D721Med (cell line): Measurements from ENCODE around the gene SH3GL2.
A peak's percentile ranks its signal among the peaks of the same experiment; 100 is the strongest.

Experiments used
- DNase-seq: peaks from one replicate; pipeline ENCODE4 v3.0.0; 2011; ENCODE audit warnings: low spot score; ENCODE audit not compliant: insufficient read length
- FAIRE-seq: peaks from 2 replicates; lab custom pipeline; 2011; peaks lifted over from hg19 to GRCh38; lab: Jason Lieb, UNC
- CTCF ChIP-seq: IDR thresholded peaks from 2 replicates; pipeline ENCODE4 v1.5.1; 2012; ENCODE audit warnings: mild to moderate bottlenecking, control low read depth; ENCODE audit not compliant: insufficient read depth; ENCODE audit errors: missing control alignments

SH3GL2 gene

GRCh38 chr9:17578911-17579793 is at the start of gene SH3GL2:
TSS of gene SH3GL2 (plus strand) at chr9:17579066.
- DNase-seq (peak; percentile 58), FAIRE-seq (no peak)
- no peak for TF ChIP-seq CTCF

- no peak for FAIRE-seq
- DNase-seq, result no peak
- TF ChIP-seq CTCF, result peak; percentile 71
Measured at GRCh38 chr9:17531642-17532254, 47.1 kb upstream of the SH3GL2 start.

GRCh38 chr9:17532461-17532860 is 46.4 kb upstream of the SH3GL2 start:
- TF ChIP-seq CTCF, result no peak
- no peak for FAIRE-seq
- DNase-seq, result no peak

- no peak for FAIRE-seq
- DNase-seq, result no peak
- TF ChIP-seq CTCF, result no peak
Measured at GRCh38 chr9:17535176-17535575, 43.7 kb upstream of the SH3GL2 start.

GRCh38 chr9:17536027-17536426 is 42.8 kb upstream of the SH3GL2 start:
- FAIRE-seq (no peak), DNase-seq (no peak)
- TF ChIP-seq CTCF, result no peak

GRCh38 chr9:17551023-17551422 is 27.8 kb upstream of the SH3GL2 start:
- TF ChIP-seq CTCF, result no peak
- no peak for DNase-seq
- no peak for FAIRE-seq
